GM23338 (cell line): ENCODE results near the gene NRP2. TPM values are rescaled to one million over a fixed set of nuclear protein-coding genes. Genes with fewer than 3 reads are reported as not detected.

Experiments
- ATAC-seq: fragments of 200-7000 bp; cut with Tn5 transposase; 3 replicates; pipeline ENCODE4 v1.9.1; 2020
- DNase-seq: peaks from one replicate; pipeline ENCODE4 v3.0.0-alpha.2; 2015; ENCODE audit warnings: low spot score
- H2AFZ ChIP-seq: fragments of 200-600 bp; sonication (generic); 2 replicates; pipeline ENCODE4 v1.8.0; 2016; ENCODE audit warnings: antibody characterized with exemption, mild to moderate bottlenecking, moderate library complexity
- H3F3A ChIP-seq: fragments of 200-600 bp; sonication (generic); replicated peaks from 2 replicates; pipeline ENCODE4 v1.8.0; 2017; ENCODE audit warnings: antibody characterized with exemption, mixed run types, low read depth
- H3K27ac ChIP-seq: fragments of 200-600 bp; sonication (generic); 2 replicates; pipeline ENCODE4 v1.6.1; 2016; ENCODE audit warnings: low read depth
- H3K27me3 ChIP-seq: fragments of 200-600 bp; sonication (generic); 2 replicates; pipeline ENCODE4 v1.8.0; 2016; ENCODE audit warnings: mild to moderate bottlenecking, mixed run types, moderate library complexity; ENCODE audit not compliant: insufficient read depth
- H3K36me3 ChIP-seq: fragments of 200-600 bp; sonication (generic); 2 replicates; pipeline ENCODE4 v1.8.0; 2016; ENCODE audit warnings: mild to moderate bottlenecking; ENCODE audit not compliant: insufficient read depth
- H3K4me1 ChIP-seq: fragments of 200-600 bp; sonication (generic); 2 replicates; pipeline ENCODE4 v1.8.0; 2016; ENCODE audit warnings: mild to moderate bottlenecking, moderate library complexity; ENCODE audit not compliant: insufficient read depth
- H3K4me2 ChIP-seq: fragments of 200-600 bp; sonication (generic); 2 replicates; pipeline ENCODE4 v1.7.1; 2017; ENCODE audit warnings: mixed run types
- H3K4me3 ChIP-seq: fragments of 200-600 bp; sonication (generic); 2 replicates; pipeline ENCODE4 v1.6.1; 2016; ENCODE audit warnings: mixed run types
- H3K79me2 ChIP-seq: fragments of 200-600 bp; sonication (generic); replicated peaks from 2 replicates; pipeline ENCODE4 v1.8.0; 2017; ENCODE audit warnings: mild to moderate bottlenecking; ENCODE audit not compliant: insufficient read depth
- H3K9me2 ChIP-seq: fragments of 200-600 bp; sonication (generic); 2 replicates; pipeline ENCODE4 v1.8.0; 2017; ENCODE audit not compliant: insufficient read depth
- H4K20me1 ChIP-seq: fragments of 200-600 bp; sonication (generic); replicated peaks from 2 replicates; pipeline ENCODE4 v1.8.0; 2017; ENCODE audit warnings: mild to moderate bottlenecking; ENCODE audit not compliant: insufficient read depth
- H3K27ac Mint-ChIP-seq: 2 replicates; pipeline ENCODE4 v1.8.0; 2020; ENCODE audit warnings: inconsistent platforms, mild to moderate bottlenecking, moderate library complexity, mixed read lengths
- H3K27me3 Mint-ChIP-seq: 3 replicates; pipeline ENCODE4 v1.8.0; 2022; ENCODE audit warnings: low read depth, mild to moderate bottlenecking, moderate library complexity, mixed read lengths, inconsistent platforms; ENCODE audit not compliant: insufficient read depth, poor library complexity
- H3K36me3 Mint-ChIP-seq: 3 replicates; pipeline ENCODE4 v1.8.0; 2021; ENCODE audit warnings: low read depth, mild to moderate bottlenecking, inconsistent platforms, moderate library complexity, mixed read lengths
- H3K4me1 Mint-ChIP-seq: 3 replicates; pipeline ENCODE4 v1.8.0; 2020; ENCODE audit warnings: mild to moderate bottlenecking, inconsistent platforms, mixed read lengths
- H3K4me3 Mint-ChIP-seq: 3 replicates; pipeline ENCODE4 v1.8.0; 2021; ENCODE audit warnings: moderate library complexity, mild to moderate bottlenecking, inconsistent platforms, mixed read lengths
- H3K9me3 Mint-ChIP-seq: 3 replicates; pipeline ENCODE4 v1.8.0; 2020; ENCODE audit warnings: moderate library complexity, mild to moderate bottlenecking, inconsistent platforms, mixed read lengths
- EZH2 ChIP-seq: fragments of 200-600 bp; sonication (generic); IDR thresholded peaks from one replicate; pipeline ENCODE4 v1.8.0; 2017; ENCODE audit warnings: antibody characterized with exemption, mild to moderate bottlenecking, low read depth; ENCODE audit not compliant: unreplicated experiment
- EZH2phosphoT487 ChIP-seq: fragments of 200-600 bp; sonication (generic); IDR thresholded peaks from one replicate; pipeline ENCODE4 v1.8.1; 2018; ENCODE audit warnings: antibody characterized with exemption; ENCODE audit not compliant: unreplicated experiment
- NANOG ChIP-seq: IDR thresholded peaks from 2 replicates; pipeline ENCODE4 v1.6.1; 2016; ENCODE audit warnings: antibody characterized with exemption, borderline replicate concordance
- STAT1 ChIP-seq: IDR thresholded peaks from one replicate; pipeline ENCODE4 v1.6.1; 2016; ENCODE audit warnings: antibody characterized with exemption; ENCODE audit not compliant: unreplicated experiment
- ZNF114 ChIP-seq: fragments of 250-450 bp; sonication (Bioruptor Pico); IDR thresholded peaks from 2 replicates; pipeline ENCODE4 v1.5.0; 2020; ENCODE audit warnings: mild to moderate bottlenecking, moderate library complexity
- ZNF331 ChIP-seq: fragments of 250-450 bp; sonication (Bioruptor Pico); IDR thresholded peaks from 2 replicates; pipeline ENCODE4 v1.5.0; 2020; ENCODE audit warnings: low read depth, mild to moderate bottlenecking, moderate library complexity
- polyA plus RNA-seq: library from polyadenylated mRNA; unstranded; fragments of >200 nt; fragmentation: Nextera tagmentation; extraction: Ambion mirVana; gene quantifications from 2 replicates; pipeline ENCODE4 v1.2.1, GENCODE V29; 2016
- total RNA-seq: library from RNA; depleted of rRNA; stranded (reverse); fragments of >200 nt; shearing (Covaris generic); gene quantifications from 2 replicates; pipeline ENCODE4 v1.2.3, GENCODE V29; 2014
- TF ChIP-seq, protein P1 (sequence below): IDR thresholded peaks from 2 replicates; pipeline ENCODE4 v1.6.1; 2016; ENCODE audit warnings: antibody characterized with exemption
- TF ChIP-seq, protein P2 (sequence below): IDR thresholded peaks from one replicate; pipeline ENCODE4 v1.6.1; 2018; ENCODE audit warnings: antibody characterized with exemption; ENCODE audit not compliant: unreplicated experiment
- TF ChIP-seq, protein P3 (sequence below), 2 experiments: fragments of 200-600 bp in 1 of 2; sonication (generic) in 1 of 2; conservative IDR thresholded peaks; 2 replicates each; pipeline versions ENCODE4 v1.5.1 to v1.6.1; 2016 to 2017; ENCODE audit warnings: antibody characterized with exemption in 2 of 2, low read depth in 2 of 2, mild to moderate bottlenecking in 2 of 2, moderate library complexity in 1 of 2

NRP2 gene
- total and polyA plus RNA-seq, 2 experiments from 2014 or later: 18.4 to 22.0 TPM

DNA sequence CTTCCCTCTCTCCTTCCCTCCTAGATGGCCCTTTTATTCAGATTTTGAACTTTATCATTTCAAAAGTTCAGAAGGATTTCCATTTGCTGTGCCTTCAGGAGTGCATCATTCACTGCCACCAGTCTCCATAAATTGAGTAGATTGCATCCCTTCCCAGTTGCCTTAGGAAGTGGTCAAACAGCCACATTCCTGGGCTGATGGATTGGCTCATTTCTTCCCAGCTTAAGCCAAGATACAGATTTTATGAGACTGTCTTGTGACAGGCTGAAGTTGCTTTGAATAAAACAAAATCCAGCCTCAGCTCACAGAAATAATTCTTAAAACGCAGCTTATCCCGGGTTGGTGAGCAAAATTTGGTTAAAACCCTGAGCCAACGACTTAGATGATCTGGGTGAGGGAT is 9.8 kb downstream of the NRP2 start (continued):
- TF ChIP-seq, protein P1, sequence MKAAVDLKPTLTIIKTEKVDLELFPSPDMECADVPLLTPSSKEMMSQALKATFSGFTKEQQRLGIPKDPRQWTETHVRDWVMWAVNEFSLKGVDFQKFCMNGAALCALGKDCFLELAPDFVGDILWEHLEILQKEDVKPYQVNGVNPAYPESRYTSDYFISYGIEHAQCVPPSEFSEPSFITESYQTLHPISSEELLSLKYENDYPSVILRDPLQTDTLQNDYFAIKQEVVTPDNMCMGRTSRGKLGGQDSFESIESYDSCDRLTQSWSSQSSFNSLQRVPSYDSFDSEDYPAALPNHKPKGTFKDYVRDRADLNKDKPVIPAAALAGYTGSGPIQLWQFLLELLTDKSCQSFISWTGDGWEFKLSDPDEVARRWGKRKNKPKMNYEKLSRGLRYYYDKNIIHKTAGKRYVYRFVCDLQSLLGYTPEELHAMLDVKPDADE: no peak
- TF ChIP-seq, protein P2, sequence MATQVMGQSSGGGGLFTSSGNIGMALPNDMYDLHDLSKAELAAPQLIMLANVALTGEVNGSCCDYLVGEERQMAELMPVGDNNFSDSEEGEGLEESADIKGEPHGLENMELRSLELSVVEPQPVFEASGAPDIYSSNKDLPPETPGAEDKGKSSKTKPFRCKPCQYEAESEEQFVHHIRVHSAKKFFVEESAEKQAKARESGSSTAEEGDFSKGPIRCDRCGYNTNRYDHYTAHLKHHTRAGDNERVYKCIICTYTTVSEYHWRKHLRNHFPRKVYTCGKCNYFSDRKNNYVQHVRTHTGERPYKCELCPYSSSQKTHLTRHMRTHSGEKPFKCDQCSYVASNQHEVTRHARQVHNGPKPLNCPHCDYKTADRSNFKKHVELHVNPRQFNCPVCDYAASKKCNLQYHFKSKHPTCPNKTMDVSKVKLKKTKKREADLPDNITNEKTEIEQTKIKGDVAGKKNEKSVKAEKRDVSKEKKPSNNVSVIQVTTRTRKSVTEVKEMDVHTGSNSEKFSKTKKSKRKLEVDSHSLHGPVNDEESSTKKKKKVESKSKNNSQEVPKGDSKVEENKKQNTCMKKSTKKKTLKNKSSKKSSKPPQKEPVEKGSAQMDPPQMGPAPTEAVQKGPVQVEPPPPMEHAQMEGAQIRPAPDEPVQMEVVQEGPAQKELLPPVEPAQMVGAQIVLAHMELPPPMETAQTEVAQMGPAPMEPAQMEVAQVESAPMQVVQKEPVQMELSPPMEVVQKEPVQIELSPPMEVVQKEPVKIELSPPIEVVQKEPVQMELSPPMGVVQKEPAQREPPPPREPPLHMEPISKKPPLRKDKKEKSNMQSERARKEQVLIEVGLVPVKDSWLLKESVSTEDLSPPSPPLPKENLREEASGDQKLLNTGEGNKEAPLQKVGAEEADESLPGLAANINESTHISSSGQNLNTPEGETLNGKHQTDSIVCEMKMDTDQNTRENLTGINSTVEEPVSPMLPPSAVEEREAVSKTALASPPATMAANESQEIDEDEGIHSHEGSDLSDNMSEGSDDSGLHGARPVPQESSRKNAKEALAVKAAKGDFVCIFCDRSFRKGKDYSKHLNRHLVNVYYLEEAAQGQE: no peak
- TF ChIP-seq EZH2phosphoT487 (no peak), NANOG (no peak), EZH2 (no peak), ZNF331 (CRISPR knock-in tag) (no peak), STAT1 (no peak), ZNF114 (CRISPR knock-in tag) (no peak)
- TF ChIP-seq, protein P3, sequence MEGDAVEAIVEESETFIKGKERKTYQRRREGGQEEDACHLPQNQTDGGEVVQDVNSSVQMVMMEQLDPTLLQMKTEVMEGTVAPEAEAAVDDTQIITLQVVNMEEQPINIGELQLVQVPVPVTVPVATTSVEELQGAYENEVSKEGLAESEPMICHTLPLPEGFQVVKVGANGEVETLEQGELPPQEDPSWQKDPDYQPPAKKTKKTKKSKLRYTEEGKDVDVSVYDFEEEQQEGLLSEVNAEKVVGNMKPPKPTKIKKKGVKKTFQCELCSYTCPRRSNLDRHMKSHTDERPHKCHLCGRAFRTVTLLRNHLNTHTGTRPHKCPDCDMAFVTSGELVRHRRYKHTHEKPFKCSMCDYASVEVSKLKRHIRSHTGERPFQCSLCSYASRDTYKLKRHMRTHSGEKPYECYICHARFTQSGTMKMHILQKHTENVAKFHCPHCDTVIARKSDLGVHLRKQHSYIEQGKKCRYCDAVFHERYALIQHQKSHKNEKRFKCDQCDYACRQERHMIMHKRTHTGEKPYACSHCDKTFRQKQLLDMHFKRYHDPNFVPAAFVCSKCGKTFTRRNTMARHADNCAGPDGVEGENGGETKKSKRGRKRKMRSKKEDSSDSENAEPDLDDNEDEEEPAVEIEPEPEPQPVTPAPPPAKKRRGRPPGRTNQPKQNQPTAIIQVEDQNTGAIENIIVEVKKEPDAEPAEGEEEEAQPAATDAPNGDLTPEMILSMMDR (conservative IDR thresholded peaks at IDR 0.05; ENCODE audit: low read depth in 2 of 2): no peak

DNA sequence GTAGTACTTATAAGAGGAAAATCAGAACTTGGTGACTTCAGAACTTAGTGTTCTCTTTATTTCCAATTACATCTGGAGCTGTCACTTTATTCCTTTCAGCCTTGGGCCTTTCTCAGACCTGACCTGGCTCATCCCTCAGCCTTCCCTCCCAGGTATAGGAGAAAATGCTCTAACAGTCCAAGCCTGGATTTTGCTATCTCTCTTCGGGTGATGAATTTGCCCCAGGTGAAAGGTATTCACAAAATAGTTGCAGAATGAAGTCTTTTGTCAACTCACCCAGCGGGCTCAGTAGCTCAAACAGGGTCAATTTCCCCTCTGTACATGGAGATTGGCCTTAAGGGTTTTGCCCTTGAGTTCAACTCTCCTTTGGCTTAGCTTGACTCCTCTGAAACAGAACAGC is 12.0 kb downstream of the NRP2 start:
- H3K79me2 ChIP-seq: peaks cover 7% of the 10 kb centered on the region; the same call in 1 of the 2 replicates
- no peaks in the 10 kb centered on the region for H3K9me2 ChIP-seq
- ATAC-seq: no peak
- peaks cover 27% of the 10 kb centered on the region for H3K4me1 ChIP-seq
- Mint-ChIP-seq H3K4me1 (peaks cover 67% of the 10 kb centered on the region), H3K36me3 (peaks cover 18% of the 10 kb centered on the region), H3K27me3 (peaks cover 6% of the 10 kb centered on the region), H3K4me3 (no peak overlapping the region), H3K27ac (no peak overlapping the region), H3K9me3 (no peaks in the 10 kb centered on the region)
- no peak for DNase-seq
- no peak overlapping the region for H2AFZ ChIP-seq
- H3F3A ChIP-seq: no peaks in the 10 kb centered on the region
- H3K27ac ChIP-seq: no peak overlapping the region
- no peak overlapping the region for H3K4me2 ChIP-seq
- H3K27me3 ChIP-seq: no peaks in the 10 kb centered on the region
- TF ChIP-seq ZNF331 (CRISPR knock-in tag) (no peak), STAT1 (no peak)
- TF ChIP-seq, protein P3 (conservative IDR thresholded peaks at IDR 0.05; ENCODE audit: low read depth in 2 of 2): no peak
- no peaks in the 10 kb centered on the region for H3K36me3 ChIP-seq
- H3K4me3 ChIP-seq: no peak overlapping the region
- H4K20me1 ChIP-seq: no peaks in the 10 kb centered on the region
